ENCODE results near the gene DELE1. TPM values are rescaled to one million over a fixed set of nuclear protein-coding genes. Genes with fewer than 3 reads are reported as not detected.

Gene DELE1
- total RNA-seq, 1 experiment from 2014 or later = 35.1 TPM

- H3K9me3 ChIP-seq (ENCODE audit: low read depth, low read length, poor library complexity, severe bottlenecking) = no peaks in the 10 kb centered on the region
- intact Hi-C loops (cut with micrococcal nuclease; ENCODE audit: unreplicated experiment) = no loop called here
- ChIA-PET CTCF (interaction anchor here (0.9 kb wide), 1 partner anchor 267 kb away, joined by 3 read pairs; no protein-coding TSS in a partner anchor), POLR2A (ENCODE audit: low non-redundant PET) (no interaction called here)
- H3K4me3 ChIP-seq (ENCODE audit: low read depth, low read length, poor library complexity, severe bottlenecking) = no peak overlapping the region
- no peak overlapping the region for H3K27ac ChIP-seq (ENCODE audit: low read depth, low read length, poor library complexity, severe bottlenecking)
- no TSS peak for BruUV-seq (replicated peaks)
- H3K27me3 ChIP-seq (replicated peaks; ENCODE audit: insufficient read depth, low read depth, low read length, poor library complexity) = no peaks in the 10 kb centered on the region
- H3K36me3 ChIP-seq (ENCODE audit: insufficient read depth, low read length, poor library complexity, severe bottlenecking) = no peaks in the 10 kb centered on the region
- TF ChIP-seq CTCF (conservative IDR thresholded peaks at IDR 0.05; ENCODE audit: low read depth, low read length) (no peak), EZH2 (IDR thresholded peaks at IDR 0.05; ENCODE audit: borderline replicate concordance, low read depth, low read length, poor library complexity, severe bottlenecking) (no peak)
- DNase-seq (ENCODE audit: low spot score) = no peak
- peaks cover 22% of the 10 kb centered on the region for H3K4me1 ChIP-seq (ENCODE audit: insufficient read depth, low read length, poor library complexity, severe bottlenecking)
These were observed 35.0 kb downstream of the DELE1 start for GRCh38 chr5:141958546-141959172.

- POLR2A ChIA-PET (ENCODE audit: low non-redundant PET) = no interaction called here
- no peak for DNase-seq (ENCODE audit: low spot score)
- TF ChIP-seq CTCF (conservative IDR thresholded peaks at IDR 0.05; ENCODE audit: low read depth, low read length) = peak; percentile 23; the same call in 1 of the 2 replicates
- TF ChIP-seq EZH2 (IDR thresholded peaks at IDR 0.05; ENCODE audit: borderline replicate concordance, low read depth, low read length, poor library complexity, severe bottlenecking) = no peak
- Histone ChIP-seq H3K36me3 (ENCODE audit: insufficient read depth, low read length, poor library complexity, severe bottlenecking) (no peaks in the 10 kb centered on the region), H3K4me1 (ENCODE audit: insufficient read depth, low read length, poor library complexity, severe bottlenecking) (peaks cover 28% of the 10 kb centered on the region), H3K27me3 (replicated peaks; ENCODE audit: insufficient read depth, low read depth, low read length, poor library complexity) (no peaks in the 10 kb centered on the region), H3K27ac (ENCODE audit: low read depth, low read length, poor library complexity, severe bottlenecking) (no peak overlapping the region), H3K4me3 (ENCODE audit: low read depth, low read length, poor library complexity, severe bottlenecking) (no peak overlapping the region), H3K9me3 (ENCODE audit: low read depth, low read length, poor library complexity, severe bottlenecking) (no peaks in the 10 kb centered on the region)
- CTCF ChIA-PET = interaction anchor here (0.6 to 2.2 kb wide), 8 partner anchors 9 to 387 kb away, joined by 3 to 47 read pairs (median 9); partner anchors contain the start of genes PCDH1 and RNF14
- BruUV-seq (replicated peaks) = no TSS peak
- intact Hi-C loops (cut with micrococcal nuclease; ENCODE audit: unreplicated experiment) = loop anchor here (1.0 to 2.0 kb wide), 3 partner anchors 71 to 295 kb away; no protein-coding TSS in a partner anchor
These were observed 36.3 kb downstream of the DELE1 start for GRCh38 chr5:141960018-141960417.

- no peak overlapping the region for H3K4me3 ChIP-seq (ENCODE audit: low read depth, low read length, poor library complexity, severe bottlenecking)
- no peaks in the 10 kb centered on the region for H3K9me3 ChIP-seq (ENCODE audit: low read depth, low read length, poor library complexity, severe bottlenecking)
- POLR2A ChIA-PET (ENCODE audit: low non-redundant PET) = interaction anchor here (0.6 to 0.7 kb wide), 2 partner anchors 157 to 267 kb away, joined by 3 read pairs; no protein-coding TSS in a partner anchor
- peak; percentile 94 for TF ChIP-seq CTCF (conservative IDR thresholded peaks at IDR 0.05; ENCODE audit: low read depth, low read length)
- no peak for TF ChIP-seq EZH2 (IDR thresholded peaks at IDR 0.05; ENCODE audit: borderline replicate concordance, low read depth, low read length, poor library complexity, severe bottlenecking)
- peak; percentile 93 for DNase-seq (ENCODE audit: low spot score)
- CTCF ChIA-PET = interaction anchor here (0.5 to 2.2 kb wide), 13 partner anchors 9 to 388 kb away, joined by 3 to 47 read pairs (median 4); partner anchors contain the start of genes PCDH1 and RNF14
- H3K4me1 ChIP-seq (ENCODE audit: insufficient read depth, low read length, poor library complexity, severe bottlenecking) = peaks cover 28% of the 10 kb centered on the region
- BruUV-seq (replicated peaks) = no TSS peak
- H3K27me3 ChIP-seq (replicated peaks; ENCODE audit: insufficient read depth, low read depth, low read length, poor library complexity) = no peaks in the 10 kb centered on the region
- no peaks in the 10 kb centered on the region for H3K36me3 ChIP-seq (ENCODE audit: insufficient read depth, low read length, poor library complexity, severe bottlenecking)
- H3K27ac ChIP-seq (ENCODE audit: low read depth, low read length, poor library complexity, severe bottlenecking) = no peak overlapping the region
- intact Hi-C loops (cut with micrococcal nuclease; ENCODE audit: unreplicated experiment) = loop anchor here (1.0 to 2.0 kb wide), 3 partner anchors 72 to 296 kb away; no protein-coding TSS in a partner anchor
These were observed 37.0 kb downstream of the DELE1 start for GRCh38 chr5:141960449-141961323.
